Esophagus squamous epithelium (tissue), 4 donors: ENCODE measurements around the gene FBLN5.

Source experiments
- POLR2A ChIP-seq, 4 donors: fragments of 450-650 bp; IDR thresholded peaks; one replicate each; pipeline ENCODE4 v1.6.1; 2017; ENCODE audit warnings: antibody characterized with exemption in 4 of 4, mild to moderate bottlenecking in 4 of 4, moderate library complexity in 3 of 4
- TF ChIP-seq, protein P1 (sequence below), 6 experiments: fragments of 450-650 bp in 4 of 6; fragments of 200-600 bp in 2 of 6; sonication (generic) in 2 of 6; IDR thresholded peaks; one replicate each; pipeline ENCODE4 v1.5.1; 2016 to 2019; ENCODE audit warnings: antibody characterized with exemption in 6 of 6, mild to moderate bottlenecking in 4 of 6, moderate library complexity in 4 of 6

DNA sequence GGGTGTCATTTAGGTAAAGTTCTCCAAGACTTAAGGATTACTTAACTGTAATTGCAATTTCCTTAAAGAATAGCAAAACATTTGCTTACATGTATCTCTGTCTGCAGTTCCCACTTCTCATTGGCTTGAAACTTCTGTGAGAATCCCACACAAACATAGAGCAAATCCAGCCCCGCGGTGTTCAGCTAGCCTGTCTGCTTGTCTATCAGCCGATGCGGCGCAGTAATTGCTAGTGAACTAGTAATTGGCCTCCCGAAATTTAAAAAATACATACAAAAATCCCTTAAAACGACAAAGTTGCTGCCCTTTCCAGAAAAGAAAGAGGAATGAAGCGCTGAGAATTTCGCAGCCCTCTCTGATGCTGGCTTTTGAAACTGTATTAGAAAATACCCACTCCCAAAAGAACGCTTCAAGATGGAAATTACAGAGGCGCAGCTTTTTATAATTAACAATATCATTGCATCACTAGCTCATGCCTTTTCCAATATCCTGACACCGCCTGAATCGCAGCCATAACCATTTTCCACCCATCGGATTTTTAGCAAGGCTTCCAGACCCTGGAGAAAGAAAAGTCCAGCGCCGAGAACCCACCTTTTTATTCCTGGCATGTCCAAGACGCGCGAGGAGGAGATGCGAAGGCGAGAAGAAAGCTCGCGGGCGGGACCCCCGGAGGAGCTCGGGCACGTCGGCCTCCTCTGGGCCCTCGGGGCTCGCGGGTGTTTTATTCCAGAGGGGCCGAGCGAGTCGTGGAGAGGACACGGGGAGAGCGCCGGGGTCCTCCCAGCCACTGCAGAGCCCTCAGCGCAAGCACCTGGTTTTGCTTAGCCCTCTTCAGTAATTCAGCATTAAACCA lies 646 bp downstream of the FBLN5 start:
- TF ChIP-seq, protein P1, sequence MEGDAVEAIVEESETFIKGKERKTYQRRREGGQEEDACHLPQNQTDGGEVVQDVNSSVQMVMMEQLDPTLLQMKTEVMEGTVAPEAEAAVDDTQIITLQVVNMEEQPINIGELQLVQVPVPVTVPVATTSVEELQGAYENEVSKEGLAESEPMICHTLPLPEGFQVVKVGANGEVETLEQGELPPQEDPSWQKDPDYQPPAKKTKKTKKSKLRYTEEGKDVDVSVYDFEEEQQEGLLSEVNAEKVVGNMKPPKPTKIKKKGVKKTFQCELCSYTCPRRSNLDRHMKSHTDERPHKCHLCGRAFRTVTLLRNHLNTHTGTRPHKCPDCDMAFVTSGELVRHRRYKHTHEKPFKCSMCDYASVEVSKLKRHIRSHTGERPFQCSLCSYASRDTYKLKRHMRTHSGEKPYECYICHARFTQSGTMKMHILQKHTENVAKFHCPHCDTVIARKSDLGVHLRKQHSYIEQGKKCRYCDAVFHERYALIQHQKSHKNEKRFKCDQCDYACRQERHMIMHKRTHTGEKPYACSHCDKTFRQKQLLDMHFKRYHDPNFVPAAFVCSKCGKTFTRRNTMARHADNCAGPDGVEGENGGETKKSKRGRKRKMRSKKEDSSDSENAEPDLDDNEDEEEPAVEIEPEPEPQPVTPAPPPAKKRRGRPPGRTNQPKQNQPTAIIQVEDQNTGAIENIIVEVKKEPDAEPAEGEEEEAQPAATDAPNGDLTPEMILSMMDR (IDR thresholded peaks at IDR 0.05) = no peak
- TF ChIP-seq POLR2A (IDR thresholded peaks at IDR 0.05) = peak in 1 of 4 donors; percentile 6
